HG03280 (cell line): ENCODE measurements around the gene MTCH1.
"Not testable (repeated sequence)": the region's sequence is repeated elsewhere in the genome, so short reads cannot be mapped to it uniquely, and the experiment has no call there.

Experiments
- ATAC-seq: cut with Tn5 transposase; IDR thresholded peaks from one replicate; pipeline ENCODE4 v1.9.1; 2021; ENCODE audit warnings: mild to moderate bottlenecking, moderate library complexity; ENCODE audit not compliant: unreplicated experiment

The MTCH1 gene

DNA sequence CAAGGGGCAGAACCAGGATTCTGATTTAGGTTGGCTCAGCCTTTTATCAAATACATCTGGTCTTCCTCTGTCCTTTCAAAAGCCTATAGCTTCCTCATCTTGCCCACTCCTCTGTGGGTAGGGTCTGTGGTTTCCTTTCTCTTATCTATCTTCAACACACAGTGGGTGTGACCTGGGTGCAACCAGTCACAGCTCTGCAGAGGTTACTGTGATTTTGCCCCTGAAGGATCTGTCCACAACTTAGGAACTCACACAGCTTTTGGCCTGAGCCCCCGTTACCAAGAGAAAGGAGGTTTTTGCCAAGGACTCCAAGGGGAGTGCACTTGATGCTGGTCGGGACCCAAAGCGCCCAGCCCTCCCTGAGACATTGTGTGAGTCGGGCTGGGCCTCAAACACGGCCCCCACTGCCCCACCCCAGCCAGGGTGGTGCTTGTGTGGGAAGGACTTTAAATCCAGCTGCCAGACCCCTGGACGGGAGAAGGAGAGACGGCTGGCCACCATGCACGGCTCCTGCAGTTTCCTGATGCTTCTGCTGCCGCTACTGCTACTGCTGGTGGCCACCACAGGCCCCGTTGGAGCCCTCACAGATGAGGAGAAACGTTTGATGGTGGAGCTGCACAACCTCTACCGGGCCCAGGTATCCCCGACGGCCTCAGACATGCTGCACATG lies 31.6 kb downstream of the MTCH1 start, which contains the start of gene PI16:
Gene PI16 (plus strand): TSS at position 477 of the 670 bp plus-strand sequence. CDS start 23 bp downstream, at position 500.
- ATAC-seq = no peak

DNA sequence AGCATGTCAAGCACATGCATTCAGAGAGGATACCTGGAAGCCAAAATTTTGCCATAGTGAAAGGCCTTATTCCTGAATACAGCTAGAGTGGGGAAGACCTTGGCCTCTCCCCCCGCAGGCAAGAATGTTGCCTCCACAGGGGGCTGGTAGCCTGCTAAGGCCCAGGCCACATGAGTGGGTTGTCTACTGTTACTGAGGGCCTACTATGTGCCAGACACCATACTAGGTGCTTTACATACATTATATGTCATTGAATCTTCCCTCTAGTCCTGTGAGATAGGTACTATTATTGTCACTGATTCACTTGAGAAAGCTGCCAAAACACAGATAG lies 32.1 kb downstream of the MTCH1 start:
- ATAC-seq = no peak

DNA sequence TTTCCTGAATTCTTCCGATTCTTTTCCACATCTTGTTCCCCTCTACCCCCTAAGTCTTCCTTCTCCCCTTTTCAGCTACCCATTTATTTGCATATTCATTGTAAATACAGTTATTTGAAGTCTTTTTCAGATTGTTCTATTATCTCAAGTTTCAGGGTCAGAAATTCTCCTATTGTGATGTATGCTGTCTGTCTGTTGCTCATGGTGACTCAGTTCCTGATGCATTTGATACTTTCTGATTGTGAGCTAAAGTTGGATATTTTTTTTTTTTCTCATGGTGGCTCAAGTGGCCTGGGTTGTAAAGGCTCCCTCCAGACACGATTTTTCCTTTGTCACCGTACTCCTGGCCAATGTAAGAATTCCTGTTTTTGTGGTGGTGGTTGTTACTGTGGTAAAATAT lies 36.4 kb downstream of the MTCH1 start:
- no peak for ATAC-seq

DNA sequence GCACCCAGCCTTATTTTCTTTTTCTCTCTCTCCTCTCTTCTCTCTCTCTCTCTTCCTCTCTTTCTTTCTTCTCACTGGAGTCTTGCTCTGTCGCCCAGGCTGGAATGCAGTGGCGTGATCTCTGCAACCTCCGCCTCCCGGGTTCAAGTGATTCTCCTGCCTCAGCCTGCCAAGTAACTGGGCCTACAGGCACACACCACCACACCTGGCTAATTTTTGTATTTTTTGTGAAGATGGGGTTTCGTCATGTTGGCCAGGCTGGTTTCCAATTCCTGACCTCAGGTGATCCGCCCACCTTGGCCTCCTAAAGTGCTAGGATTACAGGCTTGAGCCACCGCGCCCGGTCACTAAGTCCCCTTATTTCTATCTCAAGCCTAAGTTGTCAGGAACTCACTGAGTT lies 36.9 kb downstream of the MTCH1 start:
- not testable (repeated sequence) for ATAC-seq

DNA sequence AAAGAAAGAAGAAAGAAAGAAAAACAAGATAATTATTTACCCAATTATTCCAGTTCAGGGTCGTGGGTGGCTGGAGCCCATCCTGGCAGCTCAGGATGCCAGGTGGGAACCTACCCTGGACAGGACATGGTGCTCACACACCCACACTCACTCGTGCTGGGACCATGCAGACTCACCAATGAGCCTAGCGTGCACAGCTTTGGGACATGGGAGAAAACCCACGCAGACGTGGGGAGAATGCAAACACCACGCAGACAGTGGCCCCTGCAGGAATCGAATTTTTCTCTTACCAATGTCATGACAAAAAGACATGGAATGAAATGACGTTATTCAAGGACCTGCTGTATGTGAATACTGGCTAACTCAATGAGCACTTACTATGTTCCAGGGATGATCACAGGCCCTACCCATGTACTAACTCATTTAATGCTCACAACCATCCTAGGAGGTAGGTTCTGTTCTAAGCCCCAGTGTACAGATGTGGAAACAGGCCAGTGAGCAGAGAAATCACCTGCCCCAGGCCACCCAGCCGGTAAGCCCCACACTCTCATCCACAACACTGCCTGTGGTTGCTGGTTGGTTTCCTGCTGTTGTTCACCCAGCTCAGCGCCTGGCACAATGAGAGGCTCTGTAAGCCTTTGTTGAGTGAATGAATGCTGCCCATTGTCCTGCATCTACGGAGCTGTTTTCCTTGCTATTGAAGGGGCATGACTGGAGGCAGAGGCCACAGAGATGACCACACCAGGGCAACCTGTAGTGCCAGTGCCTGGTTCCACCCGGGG lies 38.2 kb downstream of the MTCH1 start:
- ATAC-seq = no peak

DNA sequence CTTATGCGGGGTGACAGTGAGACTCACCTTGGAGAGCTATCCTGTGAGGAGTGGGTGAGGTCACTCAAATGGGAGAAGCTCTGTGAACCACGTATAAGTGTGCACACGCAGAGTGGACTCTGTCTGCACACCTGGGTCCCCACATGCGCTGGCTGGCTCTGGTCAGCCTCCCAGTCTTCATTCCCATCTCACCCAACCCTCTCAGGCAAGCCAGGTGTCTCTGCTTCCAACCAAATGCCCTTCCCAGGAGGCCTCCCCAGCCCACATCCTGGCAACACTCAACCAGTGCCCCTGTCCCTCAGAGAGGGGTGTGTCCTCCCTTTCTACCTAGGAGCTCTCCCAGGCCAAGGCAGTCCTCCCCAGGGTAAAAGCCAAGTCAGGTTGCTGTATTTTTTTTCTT lies 39.5 kb downstream of the MTCH1 start:
- ATAC-seq = no peak

DNA sequence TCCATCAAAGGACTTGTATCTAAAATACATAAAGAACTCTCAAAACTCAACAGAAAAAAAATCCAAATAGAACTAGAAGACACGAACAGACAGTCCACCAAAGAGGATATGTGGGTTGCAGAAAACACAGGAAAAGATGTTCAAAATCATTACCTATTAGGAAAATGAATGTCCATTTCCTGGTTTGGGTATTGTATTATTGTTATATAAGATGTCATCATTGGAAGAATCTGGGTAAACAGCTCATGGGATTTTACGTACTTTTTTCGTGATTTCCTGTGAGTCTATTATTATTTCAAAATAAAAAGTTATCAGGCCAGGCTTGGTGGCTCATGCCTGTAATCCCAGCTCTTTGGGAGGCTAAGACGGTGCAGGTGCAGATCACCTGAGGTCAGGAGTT lies 40.7 kb downstream of the MTCH1 start:
- no peak for ATAC-seq

DNA sequence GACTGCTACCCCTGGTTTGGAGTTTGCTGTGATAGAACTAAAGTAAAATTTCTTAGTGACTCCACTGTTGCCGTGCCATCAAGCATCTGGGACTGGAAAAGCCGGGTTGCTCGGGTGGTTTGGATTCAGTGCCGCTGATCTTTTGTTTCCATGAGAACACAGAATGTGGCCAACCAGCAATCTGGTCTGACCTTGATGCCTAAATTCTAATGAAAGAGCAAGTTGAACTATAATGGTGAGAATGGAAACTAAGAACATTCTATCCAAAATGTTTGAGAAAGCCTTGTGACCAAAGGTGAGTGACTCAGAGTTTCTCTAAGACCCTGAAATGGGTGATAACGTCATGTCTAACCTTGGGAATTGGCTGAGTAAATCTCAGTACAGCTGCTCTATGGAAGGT lies 41.3 kb downstream of the MTCH1 start:
- ATAC-seq = no peak

DNA sequence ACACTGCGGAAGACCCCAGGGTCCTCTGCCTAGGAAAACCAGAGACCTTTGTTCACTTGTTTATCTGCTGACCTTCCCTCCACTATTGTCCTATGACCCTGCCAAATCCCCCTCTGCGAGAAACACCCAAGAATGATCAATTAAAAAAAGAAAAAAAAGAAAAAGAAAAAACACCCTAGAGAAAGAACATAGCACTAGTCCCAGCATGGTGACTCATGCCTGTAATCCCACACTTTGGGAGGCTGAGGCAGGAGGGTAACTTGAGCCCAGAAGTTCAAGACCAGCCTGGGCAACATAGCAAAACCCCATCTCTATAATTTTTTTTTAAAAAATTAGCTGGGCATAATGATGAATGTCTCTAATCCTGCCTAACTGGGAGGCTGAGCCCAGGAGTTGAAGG lies 43.7 kb downstream of the MTCH1 start:
- ATAC-seq = not testable (repeated sequence)

DNA sequence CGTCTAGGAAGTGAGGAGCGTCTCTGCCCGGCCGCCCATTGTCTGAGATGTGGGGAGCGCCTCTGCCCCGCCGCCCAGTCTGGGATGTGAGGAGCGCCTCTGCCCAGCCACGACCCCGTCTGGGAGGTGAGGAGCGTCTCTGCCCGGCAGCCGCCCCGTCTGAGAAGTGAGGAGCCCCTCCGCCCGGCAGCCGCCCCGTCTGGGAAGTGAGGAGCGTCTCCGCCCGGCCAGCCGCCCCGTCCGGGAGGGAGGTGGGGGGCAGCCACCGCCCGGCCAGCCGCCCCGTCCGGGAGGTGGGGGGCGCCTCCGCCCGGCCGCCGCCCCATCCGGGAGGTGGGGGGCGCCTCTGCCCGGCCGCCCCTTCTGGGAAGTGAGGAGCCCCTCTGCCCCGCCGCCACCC lies 44.4 kb downstream of the MTCH1 start:
- ATAC-seq = not testable (repeated sequence)

DNA sequence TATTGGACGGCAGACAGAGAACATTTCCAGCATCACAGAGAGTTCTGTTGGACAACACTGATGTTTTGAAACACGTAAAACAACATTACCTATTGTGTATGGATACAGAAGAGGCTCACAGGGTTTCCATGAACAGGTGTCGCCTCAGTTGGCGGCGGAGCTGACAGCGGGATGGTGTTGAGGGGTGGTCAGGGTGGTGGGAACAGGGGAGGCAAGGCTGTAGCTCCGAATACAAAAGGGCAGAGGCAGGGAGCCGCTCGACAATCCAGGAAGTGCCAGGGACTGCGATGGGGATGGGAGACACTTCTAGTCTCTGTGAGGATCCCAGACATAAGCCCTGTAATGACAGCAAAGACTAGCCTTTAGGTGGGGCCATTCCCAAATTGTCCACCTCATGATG lies 46.0 kb downstream of the MTCH1 start:
- ATAC-seq = no peak

DNA sequence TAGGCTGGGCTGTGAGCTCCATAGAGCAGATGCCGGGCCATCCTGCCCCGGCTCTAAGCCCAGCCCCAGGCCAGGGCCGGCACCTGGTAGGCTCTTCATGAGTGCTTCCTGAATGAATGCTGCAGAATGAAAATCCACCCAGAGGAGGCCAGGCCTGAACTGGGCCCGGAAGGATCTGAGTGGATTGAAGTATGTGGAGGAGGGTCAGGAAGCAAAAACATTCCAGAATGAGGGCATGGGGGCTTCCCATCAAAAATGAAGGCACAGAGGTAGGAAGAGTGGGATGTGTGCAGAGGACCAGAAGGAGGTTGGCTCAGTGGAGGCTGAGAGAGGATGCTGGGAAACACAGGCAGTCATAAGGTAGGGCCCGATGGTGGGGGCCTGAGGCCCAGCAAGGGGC lies 47.0 kb downstream of the MTCH1 start:
- ATAC-seq = not testable (repeated sequence)

DNA sequence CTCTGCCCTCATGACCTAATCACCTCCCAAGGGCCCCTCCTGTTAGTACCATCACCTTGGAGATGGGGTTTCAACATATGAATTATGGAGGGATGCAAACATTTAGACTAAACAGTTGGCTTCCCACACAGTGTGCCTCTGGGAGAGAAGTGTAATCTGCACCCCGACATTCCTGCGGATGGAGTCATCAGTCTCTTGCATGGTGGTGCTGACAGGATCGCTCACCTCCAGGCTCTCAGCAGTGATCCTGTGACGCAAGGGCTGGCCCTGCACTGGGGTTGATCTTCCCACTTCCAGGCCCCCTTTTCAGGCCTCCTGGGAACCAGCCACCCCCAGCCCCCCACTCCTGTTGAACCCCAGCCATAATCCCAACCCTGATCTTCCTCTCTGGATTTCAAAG lies 47.5 kb downstream of the MTCH1 start:
- ATAC-seq = no peak

DNA sequence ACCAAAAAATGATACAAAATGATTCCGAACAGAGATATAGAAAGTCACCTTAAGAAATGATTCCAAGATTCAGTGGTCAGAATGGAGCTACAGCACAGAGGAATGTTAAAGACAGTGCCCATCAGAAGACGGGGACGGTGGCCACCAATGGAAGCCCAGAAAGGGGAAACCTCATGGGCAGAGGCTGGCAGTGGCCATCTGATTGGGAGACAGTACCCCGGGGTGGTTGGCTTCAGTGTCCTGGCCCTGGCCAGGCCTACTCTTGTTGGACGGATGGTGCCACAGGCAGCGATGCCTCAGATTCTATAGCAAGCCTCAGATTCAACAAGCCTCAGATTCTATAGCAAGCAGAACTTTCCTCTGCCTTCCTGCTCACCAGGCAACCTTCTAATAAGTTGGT lies 48.1 kb downstream of the MTCH1 start:
- no peak for ATAC-seq

DNA sequence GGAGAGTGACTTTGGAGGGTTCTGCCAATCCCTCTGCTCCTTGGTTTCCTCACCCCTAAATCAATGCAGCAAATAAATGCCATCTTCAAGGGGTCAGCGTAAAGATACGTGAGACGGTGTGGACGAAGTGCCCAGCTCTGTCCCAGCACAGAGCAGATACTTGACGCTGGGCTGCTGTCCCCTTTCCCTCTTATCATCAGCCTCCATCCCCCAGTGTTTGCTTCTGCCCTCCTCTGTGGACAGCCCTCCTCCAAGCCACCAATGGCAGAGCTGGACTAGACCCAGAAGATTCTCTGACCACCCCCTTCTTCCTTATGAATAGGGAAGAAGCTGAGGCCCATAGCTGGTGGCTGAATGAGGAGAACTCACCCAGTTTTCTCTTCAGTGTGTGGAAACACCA lies 49.2 kb downstream of the MTCH1 start:
- ATAC-seq = no peak

DNA sequence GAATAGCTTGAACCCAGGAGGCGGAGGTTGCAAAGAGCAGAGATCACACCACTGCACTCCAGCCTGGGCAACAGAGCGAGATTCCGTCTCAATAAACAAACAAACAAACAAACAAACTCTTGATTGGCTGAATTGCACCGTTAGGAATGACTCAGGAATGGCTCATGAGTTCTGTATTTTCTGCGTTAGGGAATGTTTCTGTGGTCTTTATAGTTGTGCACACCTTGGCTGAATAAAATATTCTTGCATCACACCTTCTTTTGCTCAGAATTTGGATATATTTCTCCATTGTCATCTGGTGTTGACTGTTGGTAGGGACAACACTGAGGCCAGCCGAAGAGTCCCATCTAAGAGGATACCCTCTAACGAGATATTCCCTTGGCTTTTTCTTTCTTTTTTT lies 51.1 kb downstream of the MTCH1 start:
- ATAC-seq = no peak

DNA sequence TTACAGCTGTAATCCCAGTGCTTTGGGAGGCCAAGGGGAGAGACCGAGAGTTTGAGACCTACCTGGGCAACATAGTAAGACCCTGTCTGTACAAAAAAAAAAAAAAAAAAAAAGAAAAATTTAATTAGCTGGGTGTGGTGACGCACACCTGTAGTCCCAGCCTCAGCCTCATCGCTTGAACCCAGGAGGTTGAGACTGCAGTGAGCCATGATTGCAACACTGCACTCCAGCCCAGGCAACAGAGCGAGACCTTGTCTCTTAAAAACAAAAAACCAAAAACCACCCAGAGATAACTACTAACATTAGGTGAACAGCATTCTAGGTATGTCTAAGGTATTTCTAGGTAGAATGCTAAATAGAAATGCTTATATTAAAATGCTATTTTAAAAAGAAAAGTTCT lies 52.5 kb downstream of the MTCH1 start:
- ATAC-seq = no peak

DNA sequence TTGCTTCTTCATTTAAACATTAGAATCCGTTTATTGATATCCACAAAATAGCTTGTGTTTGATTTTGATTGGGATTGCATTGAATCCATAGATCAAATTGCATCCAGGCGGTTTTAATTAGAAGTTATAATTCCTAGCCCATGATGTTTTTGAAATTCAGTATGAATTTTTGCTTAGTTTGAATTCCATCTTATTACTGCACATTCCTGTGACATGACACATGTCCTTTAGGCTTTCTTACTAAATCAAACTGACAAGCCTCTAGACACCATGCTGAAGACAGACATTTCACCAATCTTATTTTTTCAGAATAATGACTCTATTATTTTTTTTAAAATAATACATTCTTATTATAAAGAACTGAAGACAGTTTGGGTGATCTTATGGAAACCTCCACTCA lies 52.9 kb downstream of the MTCH1 start:
- no peak for ATAC-seq

DNA sequence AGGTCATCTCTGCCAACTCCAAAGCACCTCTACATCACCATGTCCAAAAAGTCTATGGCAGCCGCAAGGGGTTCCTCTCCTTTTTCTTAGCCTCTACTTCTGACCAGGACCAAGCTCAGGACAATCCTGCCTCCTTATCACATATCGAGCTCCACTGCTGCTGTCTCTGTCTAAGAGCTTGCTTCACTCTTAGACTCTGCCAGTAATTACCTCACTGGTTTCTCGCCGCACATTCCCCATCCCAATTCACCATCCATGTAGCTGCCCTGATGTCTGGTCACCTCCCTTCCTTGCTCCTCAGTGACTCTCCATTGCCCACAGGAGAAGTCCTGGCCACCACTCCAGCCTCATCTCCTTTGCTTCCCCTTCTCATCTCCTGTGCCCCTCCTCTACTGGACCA lies 55.5 kb downstream of the MTCH1 start:
- no peak for ATAC-seq

DNA sequence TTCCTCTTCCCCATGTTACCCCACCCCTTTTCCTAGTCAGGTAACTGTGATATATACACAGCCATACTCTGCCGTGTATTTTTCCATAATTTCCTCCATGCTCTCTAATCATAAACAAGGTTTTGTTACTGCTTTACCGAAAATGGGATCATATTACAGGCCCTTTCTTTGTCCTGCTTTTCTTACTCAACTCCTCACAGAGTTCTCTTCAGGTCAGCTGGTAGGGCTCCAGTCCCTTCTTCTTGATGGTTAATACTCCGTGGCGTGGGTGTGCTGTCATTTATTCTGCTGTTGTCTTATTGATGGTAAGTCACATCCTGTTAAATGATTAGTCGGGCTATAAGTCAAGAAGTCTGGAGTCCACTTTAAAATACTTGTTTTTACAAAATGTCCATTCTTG lies 56.4 kb downstream of the MTCH1 start:
- no peak for ATAC-seq

DNA sequence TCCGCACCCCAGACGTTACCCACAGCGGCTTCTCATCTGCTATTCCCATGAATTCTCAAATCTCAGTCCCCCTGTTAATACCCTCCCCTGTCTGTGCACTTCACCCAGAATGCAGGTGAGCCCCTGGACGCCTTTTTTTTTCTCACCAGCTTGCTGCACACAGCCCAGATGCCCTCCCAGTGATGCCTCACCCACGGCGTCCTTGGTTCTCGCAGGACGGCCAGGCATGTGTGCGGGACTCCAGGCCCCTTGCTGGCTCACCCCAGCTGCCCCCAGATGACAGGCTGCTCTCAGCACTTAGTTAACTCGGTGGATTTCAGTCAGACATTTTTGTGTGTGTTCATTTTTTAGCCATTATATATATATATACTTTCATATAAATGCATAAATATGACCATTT lies 56.8 kb downstream of the MTCH1 start:
- ATAC-seq = no peak

DNA sequence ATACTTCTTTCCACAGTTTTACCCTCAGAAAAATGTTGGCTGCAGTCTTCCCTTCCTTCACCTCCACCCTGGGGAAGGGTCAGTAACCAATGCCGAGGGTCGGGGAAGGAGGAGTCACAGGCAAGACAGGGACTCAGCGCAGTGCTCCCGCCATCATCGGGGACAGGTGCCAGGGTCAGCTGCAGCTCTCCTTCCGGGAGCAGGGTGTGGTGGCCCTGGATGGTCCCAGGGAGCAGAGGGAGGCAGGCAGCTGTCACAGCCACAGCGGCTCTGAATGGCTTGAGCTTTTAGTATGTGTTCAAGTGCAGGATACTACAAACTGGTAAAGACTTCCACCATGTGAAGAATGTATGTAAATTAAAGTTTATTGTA lies 57.5 kb downstream of the MTCH1 start:
- no peak for ATAC-seq
